HK-2 (cell line): ENCODE data around the gene NFATC2.

ENCODE experiments used
- DNase-seq: peaks from one replicate; pipeline ENCODE4 v3.0.0-alpha.2; 2018; ENCODE audit not compliant: unreplicated experiment

The NFATC2 gene

DNA sequence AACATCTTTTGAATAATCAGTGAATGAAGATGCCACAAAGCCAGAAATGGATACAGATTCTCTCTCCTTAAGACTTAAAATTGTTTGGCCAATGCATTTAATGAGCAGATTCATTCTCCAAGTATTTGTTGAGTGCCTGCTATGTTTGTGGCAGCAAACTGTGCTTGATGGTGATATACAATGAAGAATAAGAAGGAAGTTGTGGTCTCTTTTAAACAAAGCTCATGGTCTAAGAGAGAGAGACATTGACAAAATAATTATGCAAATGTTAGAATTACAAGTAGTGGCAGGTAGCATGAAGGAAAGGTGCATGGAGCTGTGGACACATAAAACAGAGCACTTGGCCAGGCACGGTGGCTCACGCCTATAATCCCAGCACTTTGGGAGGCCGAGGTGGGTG is 28.3 kb downstream of the NFATC2 start:
- no peak for DNase-seq

DNA sequence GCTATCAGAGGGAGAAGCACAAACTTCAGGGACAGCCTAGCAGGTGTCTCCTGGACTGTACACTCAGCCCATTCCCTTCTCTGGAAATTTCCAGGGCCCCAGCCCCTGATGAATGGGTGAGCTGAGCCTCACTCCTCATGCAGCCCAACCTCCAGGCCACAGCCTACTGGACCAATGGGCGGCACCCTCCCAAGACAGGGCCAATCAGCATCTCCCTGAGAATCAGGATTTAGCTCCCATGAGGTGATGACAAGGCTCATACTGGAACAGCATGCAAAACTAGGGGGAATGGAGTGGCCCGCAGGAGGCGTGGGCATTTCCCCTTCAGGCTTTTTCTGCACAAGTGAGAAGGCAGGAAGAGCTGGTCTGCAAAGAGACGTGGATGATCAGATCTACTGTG is 29.0 kb downstream of the NFATC2 start:
- DNase-seq: no peak

DNA sequence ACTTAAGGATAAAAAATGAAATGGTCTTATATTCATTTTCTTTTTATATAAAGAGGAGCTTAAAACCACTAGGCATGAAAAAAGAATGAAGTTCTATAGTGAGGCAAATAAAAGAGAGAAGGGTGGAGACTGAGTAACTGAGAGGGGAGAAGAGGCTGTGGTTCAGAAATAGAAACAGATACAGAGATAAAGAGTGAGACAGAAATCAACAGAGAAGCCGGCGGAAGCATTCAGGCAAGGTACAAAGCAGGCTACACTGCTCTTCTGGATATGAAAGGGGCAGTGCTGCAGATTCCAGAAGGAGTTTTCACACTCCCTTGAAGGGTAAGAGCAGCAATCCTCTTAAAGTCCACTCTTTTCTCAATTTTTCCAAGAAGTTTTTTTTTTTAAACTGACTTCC is 29.9 kb downstream of the NFATC2 start:
- no peak for DNase-seq

DNA sequence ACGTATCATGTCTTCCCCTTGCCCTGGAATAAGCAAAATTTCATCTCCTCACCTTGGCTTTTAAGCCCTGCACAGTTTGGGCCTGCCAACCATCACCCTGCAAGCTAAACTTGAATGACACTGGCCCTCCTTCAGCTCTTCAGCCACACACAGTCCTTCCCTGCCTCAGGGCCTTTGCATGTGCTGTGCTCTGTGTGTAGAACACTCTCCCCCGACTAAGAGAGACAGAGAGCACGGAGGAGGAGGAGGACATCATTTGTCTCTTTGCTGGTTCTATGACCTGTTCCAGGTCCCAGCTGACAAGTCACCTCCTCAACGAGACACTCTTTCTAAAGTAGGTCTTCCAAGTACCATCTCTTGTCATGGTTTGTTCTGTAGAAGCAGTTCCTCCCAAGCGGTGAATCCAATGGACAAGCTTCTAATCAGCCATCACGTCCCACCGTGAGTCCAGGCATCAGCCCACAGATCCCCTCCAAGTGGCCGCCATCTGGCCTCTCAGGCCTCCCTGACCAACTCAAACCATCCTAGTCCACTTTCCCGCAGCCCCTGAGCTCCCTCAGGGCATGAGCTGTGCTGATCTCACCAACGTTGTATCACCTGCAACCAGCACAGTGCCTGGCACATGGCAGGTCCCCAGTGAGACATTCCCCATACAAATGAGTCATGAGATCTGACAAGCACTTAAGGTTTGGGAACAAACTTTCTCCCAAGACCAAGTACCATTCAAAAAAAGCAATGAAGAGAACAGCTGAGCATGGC is 30.5 kb downstream of the NFATC2 start:
- DNase-seq: no peak

DNA sequence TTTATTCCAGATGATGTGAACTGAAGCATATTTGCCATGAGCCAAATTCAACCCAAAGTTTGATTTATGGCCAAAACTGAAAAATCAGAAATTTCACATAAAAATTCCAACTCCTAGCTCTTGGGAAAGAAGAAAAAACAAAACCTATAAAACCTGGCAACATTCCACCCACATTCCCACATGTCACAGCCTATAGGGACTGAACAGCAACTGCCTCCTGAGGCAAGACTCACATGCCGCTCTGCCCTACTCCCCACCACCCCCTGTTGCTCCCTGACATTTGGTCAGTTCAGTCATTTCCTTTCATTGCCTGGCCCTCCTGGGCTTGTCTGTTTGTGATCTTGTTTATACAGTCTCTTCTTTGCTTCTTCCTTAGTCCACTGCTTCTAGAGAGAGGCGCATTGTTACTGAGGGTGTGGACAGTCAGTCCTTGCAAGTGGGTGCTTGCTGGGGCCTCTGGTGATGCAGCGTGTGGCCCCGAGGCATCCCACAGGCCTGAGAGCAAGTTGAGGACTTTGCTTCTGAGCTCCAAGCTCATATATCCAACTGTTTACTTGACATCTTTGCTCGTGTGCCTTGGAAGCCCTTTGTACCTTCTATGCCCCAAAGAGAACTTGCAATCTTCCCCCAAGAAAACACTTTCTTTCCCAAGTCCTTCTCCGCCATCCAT is 31.4 kb downstream of the NFATC2 start:
- DNase-seq: no peak

DNA sequence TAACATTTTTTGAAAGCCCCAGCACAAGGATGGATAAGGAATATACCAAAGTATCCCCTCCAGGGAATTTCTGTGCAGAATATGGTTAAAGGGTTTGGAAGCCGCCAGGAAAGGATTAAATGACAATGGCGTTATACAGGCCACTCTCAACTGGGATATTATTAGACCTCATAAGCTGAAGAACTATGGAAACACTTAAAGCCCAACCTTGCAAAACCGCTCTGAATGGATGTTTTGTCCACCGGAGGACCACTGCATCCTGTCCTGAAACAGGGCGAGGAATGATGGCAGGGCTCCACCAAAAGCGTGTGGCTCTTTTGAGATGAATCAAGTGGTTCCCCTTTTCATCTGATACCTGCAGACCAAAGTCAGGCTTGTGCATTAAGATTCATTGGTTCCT is 32.4 kb downstream of the NFATC2 start:
- DNase-seq: no peak

DNA sequence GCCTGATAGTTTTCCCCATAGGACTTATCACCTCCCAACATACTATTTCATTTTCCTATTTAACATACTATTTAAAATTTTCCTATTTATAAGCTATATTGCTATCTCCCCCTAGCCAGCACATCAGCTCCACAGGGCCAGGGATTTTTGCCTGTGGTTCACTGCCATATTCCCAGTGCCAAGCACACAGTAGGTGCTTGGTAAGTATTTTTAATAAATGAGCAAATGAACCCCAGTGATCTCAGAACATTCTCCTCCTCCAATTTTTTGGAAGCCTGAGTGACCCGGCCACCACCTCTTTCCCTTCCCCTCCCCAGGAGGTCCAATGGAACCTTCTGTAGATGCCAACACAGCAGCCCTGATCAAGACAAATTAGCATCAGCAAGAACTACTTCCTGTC is 33.3 kb downstream of the NFATC2 start:
- no peak for DNase-seq

DNA sequence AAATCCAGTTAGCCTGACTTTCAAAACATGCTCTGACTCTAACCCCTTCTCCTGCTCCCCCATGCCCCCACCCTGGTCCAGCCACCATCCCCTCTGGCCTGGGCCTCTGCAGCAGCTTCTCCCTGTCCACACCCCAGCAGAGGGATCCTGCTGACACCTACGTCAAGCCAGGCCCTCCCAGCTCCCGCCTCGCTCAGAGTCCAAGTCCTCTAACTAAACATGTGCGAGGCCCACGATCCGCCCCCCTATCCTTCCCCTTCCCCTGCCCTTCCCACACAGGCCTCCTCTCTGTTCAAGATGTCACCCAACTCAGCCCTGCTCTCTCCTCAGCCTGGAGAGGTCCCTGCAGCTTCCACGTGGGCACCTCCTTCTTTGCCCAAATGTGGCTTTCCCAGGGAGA is 33.7 kb downstream of the NFATC2 start:
- DNase-seq: no peak

DNA sequence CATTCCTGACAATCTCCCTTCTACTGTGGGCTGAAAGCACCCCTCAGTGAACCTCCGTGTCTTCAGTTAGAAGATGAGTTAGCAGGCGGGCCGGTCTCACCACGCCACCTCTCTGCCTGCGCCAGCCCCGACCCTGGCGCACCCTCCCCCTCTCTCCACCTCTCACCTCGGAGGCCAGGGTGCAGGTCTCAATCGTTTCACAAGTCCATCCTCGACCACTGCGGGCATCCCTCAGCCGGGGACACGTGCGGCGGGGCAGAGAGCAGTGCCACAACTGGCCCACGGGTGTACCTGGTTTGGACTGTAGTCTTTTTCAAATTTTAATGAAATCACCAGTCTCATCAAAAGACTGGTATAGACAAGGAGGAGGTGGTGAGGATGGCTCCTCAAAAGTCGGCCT is 34.4 kb downstream of the NFATC2 start:
- DNase-seq: no peak

DNA sequence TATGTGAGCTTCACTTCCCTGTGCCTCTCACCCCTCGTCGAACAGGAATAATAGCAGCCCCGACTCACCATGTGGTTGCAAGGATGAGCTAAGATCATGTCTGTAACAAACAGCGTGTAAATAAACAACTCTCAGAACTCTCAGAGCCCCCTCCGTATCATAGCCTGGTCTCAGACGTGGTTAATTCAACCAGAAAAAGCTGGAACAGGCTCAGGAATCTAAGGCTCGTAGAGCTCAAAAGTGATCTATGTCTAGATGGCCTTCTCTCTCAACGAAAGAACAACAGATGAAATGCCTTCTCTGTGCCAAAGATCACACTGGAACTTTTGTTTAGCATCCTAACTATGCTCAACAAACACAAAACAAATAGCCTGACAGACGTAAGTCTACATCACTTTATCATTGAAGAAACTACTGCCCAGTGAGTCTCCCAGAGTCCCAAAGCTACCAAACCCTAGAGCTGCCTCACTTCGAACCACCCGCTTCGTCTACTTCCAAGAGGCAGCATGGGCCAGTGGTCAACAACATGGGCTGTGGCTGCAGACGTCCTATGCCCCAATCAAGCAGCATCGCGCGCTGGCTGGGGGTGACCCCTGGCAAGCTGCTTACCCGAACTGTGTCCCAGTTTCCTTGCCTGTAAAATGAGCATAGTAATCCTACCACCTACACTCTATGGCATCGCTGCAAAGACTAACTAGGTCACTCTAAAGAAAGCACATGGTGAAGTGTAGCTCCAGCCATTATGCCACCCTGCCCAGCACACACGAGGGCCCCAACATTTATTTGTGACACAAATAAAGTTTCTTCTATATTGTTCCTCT is 35.1 kb downstream of the NFATC2 start:
- no peak for DNase-seq

DNA sequence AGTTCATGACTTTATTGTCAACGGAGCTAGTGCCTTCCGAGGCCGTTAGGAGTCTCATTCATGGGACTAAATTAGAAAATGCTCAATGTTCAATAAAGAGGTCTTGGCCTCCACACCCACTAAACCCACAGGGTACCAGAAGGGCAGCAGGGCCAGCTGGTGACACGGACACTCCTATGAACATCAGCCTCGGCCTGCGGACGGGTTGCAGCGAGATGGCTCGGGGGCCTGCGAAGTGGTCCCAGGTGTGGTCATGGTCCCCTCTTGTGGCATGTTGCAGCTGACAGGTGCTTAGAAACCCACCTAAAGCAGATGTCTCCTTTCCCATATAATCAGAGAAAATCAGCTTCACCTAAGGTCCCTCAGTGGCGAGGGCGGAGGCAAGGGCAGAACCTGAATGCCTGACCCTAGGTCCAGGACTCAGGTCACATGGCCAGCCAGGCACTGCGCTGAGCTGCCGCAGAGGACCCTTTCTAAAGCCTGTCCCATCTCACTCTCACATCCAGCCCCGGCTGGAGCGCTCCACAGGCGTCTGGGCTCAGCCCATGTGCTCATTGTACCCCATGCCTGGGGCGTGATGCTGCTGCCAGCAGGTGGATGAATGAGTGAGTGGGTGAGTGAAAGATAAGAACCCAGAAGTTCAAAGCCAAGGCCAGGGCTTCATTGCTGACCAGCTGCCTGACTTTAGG is 35.8 kb downstream of the NFATC2 start:
- DNase-seq: no peak

DNA sequence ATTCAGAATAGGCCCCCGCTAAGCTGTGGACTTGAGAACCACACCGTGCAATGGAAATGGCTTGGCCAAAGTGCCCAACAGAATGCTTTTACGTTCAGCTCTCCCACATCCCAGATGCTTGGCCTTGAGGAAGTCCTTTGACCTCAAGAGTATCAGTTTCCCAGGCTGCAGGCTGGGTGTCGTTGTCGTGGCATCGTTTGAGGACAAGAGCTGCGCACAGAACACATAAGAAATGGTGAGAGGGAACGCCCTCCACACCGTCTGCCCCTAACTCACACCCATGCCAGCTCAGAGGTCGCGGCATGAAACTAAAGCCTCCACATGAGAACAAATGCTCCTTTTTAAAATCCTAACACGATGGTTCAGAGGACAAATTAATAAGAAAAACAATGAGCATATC is 37.0 kb downstream of the NFATC2 start:
- DNase-seq: no peak

DNA sequence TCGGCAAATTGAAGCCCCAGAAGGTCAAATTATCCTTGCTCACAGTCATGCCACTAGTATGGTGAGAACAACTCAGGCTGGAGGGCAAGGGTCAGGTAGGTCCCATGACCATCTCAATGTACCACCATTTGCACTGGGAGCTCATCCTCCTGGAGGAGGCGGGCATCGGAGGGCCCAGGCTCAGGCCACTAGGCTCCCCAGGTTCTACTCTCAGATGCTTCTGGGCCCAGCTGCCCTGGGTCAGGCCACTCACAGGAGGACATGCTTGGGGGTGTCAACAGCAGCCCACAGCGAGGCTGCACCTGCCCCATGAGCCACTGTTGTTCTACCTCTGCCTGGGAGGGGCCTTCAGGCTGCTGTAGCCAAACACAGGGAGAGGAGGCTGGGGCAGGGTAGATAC is 39.1 kb downstream of the NFATC2 start:
- no peak for DNase-seq

DNA sequence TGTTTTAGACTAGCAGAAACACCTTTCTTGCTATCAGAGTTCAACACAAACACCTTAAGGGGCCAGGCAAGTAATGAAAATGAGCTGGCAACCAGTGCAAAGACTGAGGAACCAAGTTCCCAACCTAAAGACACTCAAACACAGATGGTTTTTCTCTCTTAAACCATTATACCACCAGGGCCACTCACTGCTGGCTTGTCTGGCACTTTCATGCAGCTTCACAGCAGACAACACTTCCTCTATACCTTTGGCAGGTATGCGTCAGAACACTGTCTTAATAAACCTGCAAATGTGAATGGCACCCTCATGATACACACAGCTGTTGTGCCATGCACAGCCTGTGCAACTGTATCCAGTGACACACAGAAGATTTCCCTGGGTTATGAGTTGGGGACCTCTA is 41.6 kb downstream of the NFATC2 start:
- no peak for DNase-seq

DNA sequence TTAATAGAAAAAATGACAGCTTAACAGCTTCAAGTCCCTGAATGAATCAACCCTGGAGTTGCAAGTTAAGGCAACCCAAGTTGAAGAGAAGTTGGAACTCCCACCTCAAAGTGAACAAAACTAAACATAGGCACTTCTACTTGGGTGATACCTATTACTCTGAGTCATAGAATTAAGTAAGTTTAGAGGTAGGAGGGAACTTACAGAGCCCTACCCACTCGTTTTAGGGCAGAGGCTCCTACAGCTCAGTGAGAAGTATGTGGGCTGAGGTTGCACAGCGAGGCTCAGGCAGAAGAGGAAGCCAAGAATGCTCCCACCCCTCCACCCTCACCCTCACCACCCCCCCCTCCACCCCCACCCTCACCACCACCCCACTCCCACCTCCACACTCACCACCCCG is 42.2 kb downstream of the NFATC2 start:
- DNase-seq: no peak

DNA sequence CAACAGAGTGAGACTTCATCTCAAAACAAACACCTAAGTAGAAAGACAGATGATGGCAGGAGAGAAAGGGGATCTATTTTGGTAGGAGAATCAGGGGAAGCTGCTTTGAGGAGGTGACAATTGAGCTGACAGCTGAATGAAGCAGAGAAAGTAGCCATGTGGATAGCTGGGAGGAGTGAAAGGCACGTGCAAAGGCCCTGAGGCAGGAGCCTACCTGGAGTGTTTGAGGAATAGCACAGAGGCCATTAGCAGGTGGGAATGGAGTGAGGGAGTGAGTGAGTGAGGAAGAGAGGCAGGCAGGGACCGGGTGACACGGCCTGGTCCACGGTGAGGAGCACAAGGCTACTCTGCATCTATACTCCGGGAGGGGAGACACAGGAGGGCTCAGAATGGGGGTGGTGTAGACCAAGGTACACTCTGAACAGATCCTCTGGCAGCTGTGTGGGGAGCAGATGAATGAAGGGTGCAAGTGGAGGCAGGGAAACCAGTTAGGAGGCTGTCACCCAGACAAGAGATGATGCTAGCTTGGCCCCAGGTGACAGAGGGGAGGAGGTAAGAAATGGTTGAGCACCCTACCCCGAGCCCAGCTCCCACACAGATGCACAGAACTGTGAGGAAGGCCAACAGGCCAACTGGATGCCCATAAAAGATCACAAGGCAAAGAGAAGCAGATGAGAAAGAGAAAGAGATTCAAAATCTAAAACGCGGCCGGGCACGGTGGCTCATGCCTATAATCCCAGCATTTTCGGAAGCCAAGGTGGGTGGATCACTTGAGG is 43.6 kb downstream of the NFATC2 start:
- no peak for DNase-seq

DNA sequence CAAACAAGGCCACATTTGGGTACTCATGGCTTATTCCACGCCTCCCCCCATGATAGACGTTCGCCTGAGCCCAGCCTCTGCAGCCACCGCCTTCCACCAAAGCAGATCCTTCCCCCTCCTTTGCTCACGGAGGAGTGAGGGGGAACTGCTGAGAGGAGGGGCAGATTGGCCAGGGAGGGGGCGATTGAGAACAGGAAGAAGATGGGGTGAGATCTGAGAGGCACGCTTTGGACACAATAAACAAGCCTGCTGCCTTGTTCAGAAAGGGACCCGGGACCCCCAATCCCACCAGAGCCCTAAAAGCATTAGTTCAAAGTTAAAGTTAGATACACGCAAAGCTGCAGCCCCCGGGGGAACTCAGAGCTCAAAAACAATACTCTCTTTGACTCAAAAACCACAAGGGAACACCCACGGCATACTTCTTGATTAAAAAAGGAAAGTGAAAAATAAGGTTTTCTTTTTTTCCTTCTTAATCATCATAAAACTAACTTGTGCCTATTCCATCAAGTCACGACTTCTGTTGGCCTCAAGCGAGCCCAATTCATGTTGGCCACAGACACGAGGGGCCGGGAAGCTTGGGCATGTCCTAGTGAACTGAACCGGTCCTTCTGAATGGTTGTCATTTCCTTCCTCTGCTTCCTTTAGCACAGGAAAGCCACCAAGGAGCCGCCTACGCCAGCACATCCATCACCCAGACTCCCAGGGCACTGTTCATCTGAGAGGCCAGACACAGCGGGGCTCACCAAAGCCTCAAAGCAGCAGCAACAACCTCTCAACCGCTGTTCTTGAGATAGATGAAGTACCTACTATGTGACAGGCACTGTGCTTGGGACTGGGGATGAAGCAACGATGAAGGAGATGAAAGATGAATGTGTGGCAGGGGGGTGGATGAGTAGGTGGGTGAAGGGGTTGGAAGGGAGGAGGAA is 44.7 kb downstream of the NFATC2 start:
- no peak for DNase-seq

DNA sequence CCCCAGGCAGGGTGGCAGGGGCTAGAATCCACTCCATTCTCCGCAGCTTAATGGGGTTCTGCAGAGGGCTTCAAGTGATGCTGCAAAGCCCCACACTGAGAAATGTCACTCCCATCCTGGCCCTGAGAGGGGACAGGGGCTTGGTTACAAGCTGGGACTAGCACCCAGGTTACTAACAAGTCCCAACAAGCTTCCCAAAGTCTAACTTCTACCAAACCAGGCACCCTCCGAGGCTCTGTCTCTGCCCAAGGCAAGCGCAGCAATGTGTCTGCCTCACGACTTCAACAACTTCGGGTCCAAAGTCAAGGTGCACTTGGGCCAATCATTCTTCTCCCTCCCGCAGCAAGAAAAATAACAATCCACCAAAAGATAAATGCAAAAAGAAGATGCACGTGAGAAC is 45.6 kb downstream of the NFATC2 start:
- no peak for DNase-seq

DNA sequence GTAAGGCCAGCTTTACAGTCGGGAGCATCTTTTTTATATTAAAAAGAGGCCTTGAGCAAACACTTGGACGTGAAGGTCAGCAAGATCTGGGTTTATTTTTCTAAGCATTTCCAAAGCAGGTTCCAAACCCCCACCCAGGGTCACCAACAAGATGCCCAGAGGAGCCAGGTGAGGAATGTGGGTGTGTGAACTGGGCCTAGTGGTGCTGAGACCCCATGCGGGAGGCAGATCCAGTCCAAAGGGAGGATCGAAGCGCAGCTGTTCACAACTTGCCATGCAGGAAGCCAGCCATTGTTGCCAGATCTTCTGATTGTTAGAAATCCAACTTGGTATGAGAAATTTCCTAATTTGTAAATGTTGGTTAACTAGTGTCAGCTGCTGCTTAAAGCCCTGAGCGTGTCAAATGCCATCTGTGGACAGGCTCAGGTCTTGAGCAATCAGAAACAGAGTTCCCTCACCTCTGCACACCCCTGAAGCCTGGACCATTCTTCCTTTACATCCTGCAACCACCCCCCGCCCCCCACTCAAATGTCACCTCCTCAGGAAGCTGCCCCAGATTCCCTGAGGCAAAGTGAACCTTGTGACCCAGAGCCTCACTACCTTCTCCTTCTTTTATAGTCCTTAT is 46.5 kb downstream of the NFATC2 start:
- no peak for DNase-seq

DNA sequence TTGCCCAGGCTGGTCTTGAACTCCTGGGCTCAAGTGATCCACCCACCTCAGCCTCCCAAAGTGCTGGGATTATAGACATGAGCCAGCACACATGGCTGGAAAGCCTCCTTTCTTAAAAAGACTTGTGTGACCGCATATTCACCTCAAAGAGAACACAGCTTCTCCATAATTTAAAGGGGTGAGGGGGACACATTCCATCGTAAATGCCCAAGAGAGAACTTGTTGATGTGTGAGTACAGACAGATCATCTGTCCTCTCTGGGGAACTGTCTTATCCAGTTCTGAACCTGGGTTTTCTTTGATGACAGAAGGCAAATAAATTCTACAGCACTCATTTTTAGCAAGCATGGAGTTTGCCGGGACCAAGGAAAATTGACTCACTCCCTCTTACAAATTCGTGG is 47.2 kb downstream of the NFATC2 start:
- no peak for DNase-seq
